Lower lobe of right lung (tissue), 2 donors: ENCODE results near the gene RGS13. TPM values are rescaled to one million over a fixed set of nuclear protein-coding genes. Genes with fewer than 3 reads are reported as not detected.
"Not testable (repeated sequence)": the region's sequence is repeated elsewhere in the genome, so short reads cannot be mapped to it uniquely, and the experiment has no call there.

Experiments
- ATAC-seq, 2 donors: fragments of 200-7000 bp; cut with Tn5 transposase; one replicate each; pipeline ENCODE4 v1.9.1; 2020 to 2022; ENCODE audit warnings: mild to moderate bottlenecking in 2 of 2, moderate library complexity in 2 of 2
- DNase-seq: peaks from one replicate; pipeline ENCODE4 v3.0.0-alpha.2; 2020
- H3K27ac ChIP-seq: fragments of 200-600 bp; one replicate; pipeline ENCODE4 v1.8.0; 2022
- H3K27me3 ChIP-seq: fragments of 200-600 bp; one replicate; pipeline ENCODE4 v1.8.0; 2022; ENCODE audit warnings: low read depth
- H3K36me3 ChIP-seq: fragments of 200-600 bp; one replicate; pipeline ENCODE4 v1.8.0; 2022; ENCODE audit warnings: mild to moderate bottlenecking
- H3K4me1 ChIP-seq: fragments of 200-600 bp; one replicate; pipeline ENCODE4 v1.8.0; 2022
- H3K4me3 ChIP-seq: fragments of 200-600 bp; one replicate; pipeline ENCODE4 v1.8.0; 2022; ENCODE audit warnings: mild to moderate bottlenecking
- H3K9me3 ChIP-seq: fragments of 200-600 bp; one replicate; pipeline ENCODE4 v1.8.0; 2022
- CTCF ChIP-seq: fragments of 200-600 bp; IDR thresholded peaks from one replicate; pipeline ENCODE4 v1.8.0; 2022; ENCODE audit warnings: antibody characterized with exemption, mild to moderate bottlenecking
- intact Hi-C: fragments of 100-400 bp; cut with DNase I; formaldehyde crosslinking; loops from one replicate; pipeline ENCODE4 v1.11.0; 2022
- total RNA-seq: library from RNA; stranded (reverse); fragmentation: NEBNext Ultra II Directional; extraction: Animal tissue kit (Norgen Biotek cat#: 25700); gene quantifications from one replicate; pipeline ENCODE4 v1.2.1, GENCODE V29; 2021
- donor health status: DM: no; HTN: yes; CAD: no; lungs with severe emphysema.

RGS13 gene
- total RNA-seq, 1 donor from 2014 or later = 5.0 TPM

- TF ChIP-seq CTCF = no peak
- ATAC-seq = no peak
These were observed 42.2 kb downstream of the RGS13 start for GRCh38 chr1:192678099-192678498.

GRCh38 chr1:192682335-192682734, 46.4 kb downstream of the RGS13 start:
- no peak overlapping the region for H3K27ac ChIP-seq
- TF ChIP-seq CTCF = no peak
- DNase-seq (no peak), ATAC-seq (no peak)
- H3K4me1 ChIP-seq = no peaks in the 10 kb centered on the region
- intact Hi-C loops = no loop called here
- H3K36me3 ChIP-seq = no peaks in the 10 kb centered on the region
- H3K27me3 ChIP-seq = no peaks in the 10 kb centered on the region
- no peak overlapping the region for H3K4me3 ChIP-seq
- H3K9me3 ChIP-seq = peaks cover 6% of the 10 kb centered on the region

More at GRCh38 chr1:192678099-192678498, 42.2 kb downstream of the RGS13 start:
- no peaks in the 10 kb centered on the region for H3K9me3 ChIP-seq
- intact Hi-C loops = no loop called here
- no peaks in the 10 kb centered on the region for H3K36me3 ChIP-seq
- no peaks in the 10 kb centered on the region for H3K4me1 ChIP-seq
- DNase-seq = no peak
- H3K27me3 ChIP-seq = no peaks in the 10 kb centered on the region
- no peak overlapping the region for H3K4me3 ChIP-seq
- no peak overlapping the region for H3K27ac ChIP-seq

- H3K4me1 ChIP-seq, H3K4me3 ChIP-seq, ATAC-seq, H3K9me3 ChIP-seq, DNase-seq, H3K36me3 ChIP-seq, intact Hi-C loops, H3K27me3 ChIP-seq, H3K27ac ChIP-seq: not testable (repeated sequence)
These were observed 47.1 kb downstream of the RGS13 start for GRCh38 chr1:192683081-192683480.

- intact Hi-C loops = no loop called here
- peaks cover under 1% of the 10 kb centered on the region for H3K9me3 ChIP-seq
- no peak overlapping the region for H3K4me3 ChIP-seq
- ATAC-seq (no peak), DNase-seq (no peak)
- no peak for TF ChIP-seq CTCF
- no peak overlapping the region for H3K27ac ChIP-seq
- no peaks in the 10 kb centered on the region for H3K4me1 ChIP-seq
- no peaks in the 10 kb centered on the region for H3K36me3 ChIP-seq
- no peaks in the 10 kb centered on the region for H3K27me3 ChIP-seq
These were observed 53.5 kb downstream of the RGS13 start for GRCh38 chr1:192689459-192689858.

- no peaks in the 10 kb centered on the region for H3K9me3 ChIP-seq
- no peaks in the 10 kb centered on the region for H3K4me1 ChIP-seq
- ATAC-seq (no peak), DNase-seq (no peak)
- no peak overlapping the region for H3K27ac ChIP-seq
- no peak overlapping the region for H3K4me3 ChIP-seq
- intact Hi-C loops = no loop called here
- H3K27me3 ChIP-seq = no peaks in the 10 kb centered on the region
- no peaks in the 10 kb centered on the region for H3K36me3 ChIP-seq
- TF ChIP-seq CTCF = no peak
These were observed 55.1 kb downstream of the RGS13 start for GRCh38 chr1:192691041-192691440.

- ATAC-seq (no peak), DNase-seq (no peak)
- intact Hi-C loops = no loop called here
- Histone ChIP-seq H3K4me1 (no peaks in the 10 kb centered on the region), H3K36me3 (no peaks in the 10 kb centered on the region), H3K4me3 (no peak overlapping the region), H3K27me3 (no peaks in the 10 kb centered on the region), H3K9me3 (no peaks in the 10 kb centered on the region), H3K27ac (no peak overlapping the region)
- TF ChIP-seq CTCF = no peak
These were observed 60.1 kb downstream of the RGS13 start for GRCh38 chr1:192696082-192696481.
